Nephron (organoid): ENCODE data around the gene RALGAPB.

Experiments used
- H3K27ac Mint-ChIP-seq, 3 experiments: 2 replicates each; pipeline ENCODE4 v1.8.0; 2020; ENCODE audit warnings: mixed read lengths in 3 of 3, mild to moderate bottlenecking in 2 of 3, moderate library complexity in 1 of 3
- H3K27me3 Mint-ChIP-seq: 2 replicates; pipeline ENCODE4 v1.8.0; 2021; ENCODE audit warnings: low read depth, mild to moderate bottlenecking, moderate library complexity, mixed read lengths
- H3K36me3 Mint-ChIP-seq: 2 replicates; pipeline ENCODE4 v1.8.0; 2020; ENCODE audit warnings: low read depth, mixed read lengths
- H3K4me1 Mint-ChIP-seq: 2 replicates; pipeline ENCODE4 v1.8.0; 2020; ENCODE audit warnings: mixed read lengths
- H3K4me3 Mint-ChIP-seq, 3 experiments: 2 replicates each; pipeline ENCODE4 v1.8.0; 2020; ENCODE audit warnings: mild to moderate bottlenecking in 3 of 3, mixed read lengths in 3 of 3, moderate library complexity in 2 of 3
- H3K9me3 Mint-ChIP-seq: 2 replicates; pipeline ENCODE4 v1.8.0; 2020; ENCODE audit warnings: mixed read lengths
- CTCF ChIP-seq, 3 experiments: fragments of 200-600 bp; sonication (generic); IDR thresholded peaks; one replicate each; pipeline ENCODE4 v1.5.0; 2021; ENCODE audit warnings: antibody characterized with exemption in 3 of 3; ENCODE audit not compliant: unreplicated experiment in 3 of 3

The RALGAPB gene

GRCh38 chr20:38489181-38489580 lies 16.5 kb downstream of the RALGAPB start:
- no peak overlapping the region for H3K4me3 Mint-ChIP-seq
- TF ChIP-seq CTCF (IDR thresholded peaks at IDR 0.05; ENCODE audit: unreplicated experiment in 3 of 3), result no peak
- H3K9me3 Mint-ChIP-seq, result no peaks in the 10 kb centered on the region
- H3K27me3 Mint-ChIP-seq, result no peaks in the 10 kb centered on the region
- H3K27ac Mint-ChIP-seq, result no peak overlapping the region
- no peaks in the 10 kb centered on the region for H3K4me1 Mint-ChIP-seq
- peaks cover 44% of the 10 kb centered on the region for H3K36me3 Mint-ChIP-seq

- no peak overlapping the region for H3K4me3 Mint-ChIP-seq
- peaks cover 62% of the 10 kb centered on the region for H3K36me3 Mint-ChIP-seq
- no peak for TF ChIP-seq CTCF (IDR thresholded peaks at IDR 0.05; ENCODE audit: unreplicated experiment in 3 of 3)
- no peak overlapping the region for H3K27ac Mint-ChIP-seq
- H3K9me3 Mint-ChIP-seq, result no peaks in the 10 kb centered on the region
- H3K4me1 Mint-ChIP-seq, result no peaks in the 10 kb centered on the region
- H3K27me3 Mint-ChIP-seq, result no peaks in the 10 kb centered on the region
These were observed 24.7 kb downstream of the RALGAPB start for GRCh38 chr20:38497246-38497935.

GRCh38 chr20:38498909-38499308 lies 26.3 kb downstream of the RALGAPB start:
- peaks cover 4% of the 10 kb centered on the region for H3K9me3 Mint-ChIP-seq
- H3K4me3 Mint-ChIP-seq, result no peak overlapping the region
- no peak for TF ChIP-seq CTCF (IDR thresholded peaks at IDR 0.05; ENCODE audit: unreplicated experiment in 3 of 3)
- peaks cover 64% of the 10 kb centered on the region for H3K36me3 Mint-ChIP-seq
- no peaks in the 10 kb centered on the region for H3K27me3 Mint-ChIP-seq
- no peaks in the 10 kb centered on the region for H3K4me1 Mint-ChIP-seq
- H3K27ac Mint-ChIP-seq, result no peak overlapping the region

GRCh38 chr20:38499366-38499765 lies 26.7 kb downstream of the RALGAPB start:
- Mint-ChIP-seq H3K27ac (no peak overlapping the region), H3K4me1 (no peaks in the 10 kb centered on the region), H3K9me3 (peaks cover 5% of the 10 kb centered on the region), H3K36me3 (peaks cover 66% of the 10 kb centered on the region), H3K27me3 (no peaks in the 10 kb centered on the region), H3K4me3 (no peak overlapping the region)
- TF ChIP-seq CTCF (IDR thresholded peaks at IDR 0.05; ENCODE audit: unreplicated experiment in 3 of 3), result no peak

GRCh38 chr20:38501858-38502436 lies 29.3 kb downstream of the RALGAPB start:
- Mint-ChIP-seq H3K9me3 (peaks cover 8% of the 10 kb centered on the region), H3K27me3 (no peaks in the 10 kb centered on the region), H3K36me3 (peaks cover 60% of the 10 kb centered on the region), H3K27ac (no peak overlapping the region), H3K4me3 (no peak overlapping the region), H3K4me1 (no peaks in the 10 kb centered on the region)
- no peak for TF ChIP-seq CTCF (IDR thresholded peaks at IDR 0.05; ENCODE audit: unreplicated experiment in 3 of 3)
